Osteocyte (in vitro differentiated cells): ENCODE data around the gene ZNF322. TPM values are rescaled to one million over a fixed set of nuclear protein-coding genes. Genes with fewer than 3 reads are reported as not detected.

Experiments
- DNase-seq: peaks from one replicate; pipeline ENCODE4 v3.0.0; 2021; ENCODE audit warnings: mixed read lengths; ENCODE audit not compliant: unreplicated experiment; ENCODE audit errors: extremely low spot score
- H3K27ac Mint-ChIP-seq: one replicate; pipeline ENCODE4 v1.8.0; 2021; ENCODE audit warnings: mild to moderate bottlenecking, mixed read lengths; ENCODE audit not compliant: unreplicated experiment
- H3K27me3 Mint-ChIP-seq: one replicate; pipeline ENCODE4 v1.8.0; 2021; ENCODE audit warnings: mixed read lengths; ENCODE audit not compliant: unreplicated experiment
- H3K36me3 Mint-ChIP-seq: one replicate; pipeline ENCODE4 v1.8.0; 2021; ENCODE audit warnings: mixed read lengths; ENCODE audit not compliant: unreplicated experiment
- H3K4me1 Mint-ChIP-seq: one replicate; pipeline ENCODE4 v1.8.0; 2021; ENCODE audit warnings: mixed read lengths; ENCODE audit not compliant: unreplicated experiment
- H3K4me3 Mint-ChIP-seq: one replicate; pipeline ENCODE4 v1.8.0; 2021; ENCODE audit warnings: mild to moderate bottlenecking, moderate library complexity, mixed read lengths; ENCODE audit not compliant: unreplicated experiment
- H3K9me3 Mint-ChIP-seq: one replicate; pipeline ENCODE4 v1.8.0; 2021; ENCODE audit warnings: mixed read lengths; ENCODE audit not compliant: unreplicated experiment
- CTCF ChIP-seq: fragments of 200-600 bp; sonication (generic); IDR thresholded peaks from 2 replicates; pipeline ENCODE4 v1.5.0; 2021; ENCODE audit warnings: antibody characterized with exemption, mild to moderate bottlenecking, moderate library complexity
- total RNA-seq: library from RNA; stranded (reverse); gene quantifications from 2 replicates; pipeline ENCODE4 v1.2.1, GENCODE V29; 2021

ZNF322 gene
- total RNA-seq, 1 donor from 2014 or later, result 33.8 TPM

GRCh38 chr6:26599134-26599533 is 60.4 kb downstream of the ZNF322 start:
- Mint-ChIP-seq H3K27me3 (peaks cover 6% of the 10 kb centered on the region), H3K27ac (no peak overlapping the region), H3K4me1 (peaks cover 17% of the 10 kb centered on the region), H3K9me3 (no peaks in the 10 kb centered on the region), H3K36me3 (peaks cover 17% of the 10 kb centered on the region), H3K4me3 (no peak overlapping the region)
- no peak for TF ChIP-seq CTCF
- DNase-seq, result no peak

- Mint-ChIP-seq H3K9me3 (no peaks in the 10 kb centered on the region), H3K27me3 (peaks cover 15% of the 10 kb centered on the region), H3K4me1 (peaks cover 17% of the 10 kb centered on the region), H3K4me3 (no peak overlapping the region), H3K36me3 (peaks cover 17% of the 10 kb centered on the region), H3K27ac (peak overlapping the region; percentile 53)
- TF ChIP-seq CTCF, result no peak
- DNase-seq, result no peak
Measured at GRCh38 chr6:26598267-26598666, 61.3 kb downstream of the ZNF322 start.

GRCh38 chr6:26597821-26598220 is 61.7 kb downstream of the ZNF322 start:
- TF ChIP-seq CTCF, result no peak
- H3K9me3 Mint-ChIP-seq, result no peaks in the 10 kb centered on the region
- H3K27ac Mint-ChIP-seq, result no peak overlapping the region
- no peak for DNase-seq
- H3K4me3 Mint-ChIP-seq, result no peak overlapping the region
- peaks cover 17% of the 10 kb centered on the region for H3K4me1 Mint-ChIP-seq
- H3K27me3 Mint-ChIP-seq, result peaks cover 18% of the 10 kb centered on the region
- H3K36me3 Mint-ChIP-seq, result peaks cover 17% of the 10 kb centered on the region

- no peak for DNase-seq
- H3K4me3 Mint-ChIP-seq, result no peak overlapping the region
- no peaks in the 10 kb centered on the region for H3K9me3 Mint-ChIP-seq
- peaks cover 22% of the 10 kb centered on the region for H3K27me3 Mint-ChIP-seq
- peaks cover 17% of the 10 kb centered on the region for H3K4me1 Mint-ChIP-seq
- TF ChIP-seq CTCF, result no peak
- no peak overlapping the region for H3K27ac Mint-ChIP-seq
- peaks cover 17% of the 10 kb centered on the region for H3K36me3 Mint-ChIP-seq
Measured at GRCh38 chr6:26597389-26597766, 62.2 kb downstream of the ZNF322 start.

- H3K4me1 Mint-ChIP-seq, result peaks cover 17% of the 10 kb centered on the region
- no peak for TF ChIP-seq CTCF
- H3K4me3 Mint-ChIP-seq, result no peak within 1 kb of the TSS
- peaks cover 17% of the 10 kb centered on the region for H3K36me3 Mint-ChIP-seq
- peaks cover 28% of the 10 kb centered on the region for H3K27me3 Mint-ChIP-seq
- no peaks in the 10 kb centered on the region for H3K9me3 Mint-ChIP-seq
- no peak within 1 kb of the TSS for H3K27ac Mint-ChIP-seq
- DNase-seq, result peak; percentile 98
Measured at GRCh38 chr6:26596579-26597388, 62.8 kb downstream of the ZNF322 start, which contains the start of gene ABT1. Gene ABT1, plus strand, starts transcription at chr6:26596953. Its CDS starts 30 bp downstream, at chr6:26596983.
